GM20431 (cell line): Measurements from ENCODE around the gene FAM184A.
"Not testable (repeated sequence)": the region's sequence is repeated elsewhere in the genome, so short reads cannot be mapped to it uniquely, and the experiment has no call there.

Experiments
- in situ Hi-C: fragments of 300-500 bp; cut with MseI, MboI; formaldehyde crosslinking; loops from one replicate; pipeline ENCODE4 v1.15.0; 2020; ENCODE audit warnings: low sequenced_read_pairs; ENCODE audit not compliant: unreplicated experiment

The FAM184A gene

DNA sequence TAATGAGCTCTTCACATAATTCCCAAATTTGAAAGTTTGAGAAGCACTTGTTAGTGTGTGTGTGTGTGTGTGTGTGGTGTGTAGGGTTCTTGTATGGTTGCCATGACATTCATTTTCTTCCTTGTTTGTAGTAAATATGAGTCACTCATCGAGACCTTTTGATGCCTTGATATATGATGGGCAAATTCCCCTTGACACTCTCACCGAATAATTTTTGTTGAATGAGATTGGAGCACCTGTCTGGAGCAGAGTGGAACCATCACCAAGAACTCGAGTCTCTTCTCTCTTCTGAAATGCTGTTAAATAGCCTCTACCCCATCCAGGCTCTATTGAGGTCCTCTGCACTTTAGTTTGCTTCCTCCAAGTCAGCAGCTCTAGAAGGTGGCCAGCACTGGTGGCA lies 29.6 kb upstream of the FAM184A start:
- in situ Hi-C loops: no loop called here

GRCh38 chr6:119105282-119105681 lies 26.8 kb upstream of the FAM184A start:
- in situ Hi-C loops: no loop called here

GRCh38 chr6:119102901-119103300 lies 24.4 kb upstream of the FAM184A start:
- in situ Hi-C loops: no loop called here

DNA sequence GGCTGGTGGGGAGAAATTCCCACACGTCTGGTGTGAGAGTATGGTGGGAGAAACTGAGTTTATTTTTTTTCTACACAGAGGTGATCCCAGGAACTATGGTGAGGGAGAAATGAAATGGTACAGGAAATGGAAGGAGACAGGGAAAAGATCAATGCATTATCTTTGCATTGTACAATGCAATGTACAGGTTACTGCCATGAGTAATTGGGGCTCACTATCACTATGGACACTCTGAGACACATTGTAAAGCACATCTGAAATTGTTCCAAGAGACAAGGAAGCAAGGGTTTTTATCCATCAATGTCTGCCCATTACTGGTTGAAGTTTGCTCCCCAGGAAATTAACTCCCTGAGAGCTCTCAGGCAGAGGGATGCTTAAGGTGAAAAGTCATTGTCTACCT lies 21.7 kb upstream of the FAM184A start:
- in situ Hi-C loops: no loop called here

DNA sequence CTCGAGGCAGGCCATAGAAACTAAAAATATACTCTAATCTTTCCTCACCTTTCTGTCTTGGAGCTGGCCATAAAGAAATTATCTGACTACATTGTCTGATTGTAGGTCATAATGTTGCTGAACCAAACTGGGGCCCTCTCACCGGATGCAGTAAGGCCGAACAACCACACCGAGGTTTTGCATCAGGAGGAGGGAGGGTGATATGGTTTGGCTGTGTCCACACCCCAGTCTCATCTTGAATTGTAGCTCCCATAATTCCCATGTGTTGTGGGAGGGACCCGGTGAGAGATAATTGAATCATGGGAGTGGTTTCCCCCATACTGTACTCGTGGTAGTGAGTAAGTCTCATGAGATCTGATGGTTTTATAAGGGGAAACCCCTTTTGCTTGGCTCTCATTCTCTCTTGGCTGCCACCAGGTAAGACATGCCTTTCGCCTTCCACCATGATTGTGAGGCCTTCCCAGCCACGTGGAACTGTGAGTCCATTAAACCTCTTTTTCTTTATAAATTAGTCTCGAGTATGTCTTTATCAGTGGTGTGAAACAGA lies 19.4 kb upstream of the FAM184A start:
- in situ Hi-C loops: not testable (repeated sequence)

DNA sequence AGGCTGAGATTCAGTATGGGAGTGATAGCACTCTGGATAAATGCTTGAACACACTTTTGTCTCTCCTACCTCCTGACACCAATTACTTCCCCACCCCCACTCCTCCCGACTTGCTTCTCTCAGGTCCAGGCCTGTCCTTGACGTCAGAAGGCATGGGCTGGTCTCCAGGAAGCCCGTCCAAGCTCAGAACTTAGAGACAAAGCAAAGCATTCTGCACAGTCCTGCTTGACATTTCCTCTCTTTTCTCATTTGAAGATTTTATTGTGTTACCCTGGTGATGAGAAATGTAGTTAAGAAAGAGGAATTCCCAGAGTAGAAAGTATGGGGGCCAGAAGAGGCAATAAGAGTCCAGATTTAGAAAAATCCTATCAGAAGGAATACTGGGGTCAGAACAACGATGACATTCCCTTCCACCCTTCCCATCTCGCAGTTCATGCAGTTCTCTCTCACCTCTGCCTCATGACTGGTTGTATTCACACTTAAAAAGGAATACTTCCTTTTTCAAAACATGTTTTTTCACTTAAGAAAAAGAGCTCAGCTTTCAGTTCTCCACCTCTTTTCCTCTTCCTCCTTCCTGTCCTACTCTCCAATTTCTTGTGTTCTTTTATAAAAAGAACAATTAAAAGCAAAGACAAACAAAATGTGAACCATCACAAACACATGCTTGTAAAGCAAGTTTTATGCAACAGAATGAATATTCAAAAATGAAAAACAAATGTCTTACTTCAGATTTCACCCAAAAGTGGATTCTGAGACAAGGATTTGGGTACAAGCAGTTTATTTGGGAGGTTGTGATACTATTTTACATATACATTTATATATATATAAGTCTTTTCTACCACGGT lies 18.5 kb upstream of the FAM184A start:
- in situ Hi-C loops: no loop called here

GRCh38 chr6:119090256-119090655 lies 11.8 kb upstream of the FAM184A start:
- in situ Hi-C loops: no loop called here

DNA sequence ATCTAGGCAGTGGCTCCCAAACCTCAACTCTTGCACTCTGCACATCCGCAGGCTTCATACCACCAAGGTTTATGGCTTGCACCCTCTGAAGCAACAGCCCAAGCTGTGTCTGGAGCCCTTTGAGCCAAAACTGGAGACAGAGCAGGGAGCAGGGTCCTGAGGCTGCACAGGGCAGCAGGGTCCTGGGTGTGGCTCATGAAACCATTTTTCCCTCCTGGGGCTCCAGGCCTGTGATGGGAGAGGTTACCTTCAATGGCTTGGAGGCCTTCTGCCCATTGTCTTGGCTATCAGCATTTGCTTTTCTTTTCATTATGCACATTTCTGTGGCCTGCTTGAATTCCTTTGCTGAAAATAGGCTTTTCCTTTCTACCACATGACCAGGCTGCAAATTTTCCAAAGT lies 6.3 kb upstream of the FAM184A start:
- in situ Hi-C loops: no loop called here

- in situ Hi-C loops: no loop called here
Observed at GRCh38 chr6:119083007-119083406, 4.5 kb upstream of the FAM184A start.

DNA sequence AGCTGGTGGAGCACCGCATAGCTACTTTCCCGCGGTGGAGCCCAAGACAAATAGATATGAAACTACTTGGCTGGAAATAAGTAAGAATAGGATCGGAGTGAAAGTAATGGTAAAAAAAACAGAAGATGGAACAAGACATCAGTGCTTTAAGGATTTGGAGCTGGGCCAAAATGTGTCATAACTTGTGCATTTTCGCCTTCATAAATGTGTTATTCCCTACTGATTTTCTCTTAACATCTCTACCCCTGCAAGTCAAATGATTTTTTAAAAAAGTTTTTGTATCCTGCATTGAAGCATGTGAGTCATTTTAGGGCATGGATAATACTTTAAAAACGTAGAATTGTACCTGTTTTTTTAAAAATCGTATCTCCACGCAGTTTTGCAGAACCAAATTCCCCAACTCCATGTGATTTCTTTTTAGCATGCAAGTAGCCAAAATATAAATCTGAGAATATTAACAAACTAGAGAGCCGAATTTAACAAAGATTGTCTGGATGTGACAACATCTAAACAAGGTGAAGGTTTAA lies 882 bp upstream of the FAM184A start:
- in situ Hi-C loops: no loop called here

- in situ Hi-C loops: no loop called here
Observed at GRCh38 chr6:119077643-119078375, 655 bp downstream of the FAM184A start.

DNA sequence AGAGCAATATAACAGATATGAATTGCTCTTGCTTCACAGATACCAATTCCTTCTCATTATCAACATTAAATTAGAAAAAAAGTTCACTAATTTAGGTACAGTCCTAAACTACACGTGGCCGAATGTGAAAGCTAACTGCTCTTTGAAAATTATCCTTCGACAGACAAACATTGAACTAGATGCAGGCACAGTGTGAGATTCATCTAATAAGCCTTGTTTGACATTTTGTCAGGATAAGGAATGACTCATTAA lies 1.1 kb downstream of the FAM184A start:
- in situ Hi-C loops: no loop called here

- in situ Hi-C loops: no loop called here
Observed at GRCh38 chr6:119076576-119077390, 1.7 kb downstream of the FAM184A start.

DNA sequence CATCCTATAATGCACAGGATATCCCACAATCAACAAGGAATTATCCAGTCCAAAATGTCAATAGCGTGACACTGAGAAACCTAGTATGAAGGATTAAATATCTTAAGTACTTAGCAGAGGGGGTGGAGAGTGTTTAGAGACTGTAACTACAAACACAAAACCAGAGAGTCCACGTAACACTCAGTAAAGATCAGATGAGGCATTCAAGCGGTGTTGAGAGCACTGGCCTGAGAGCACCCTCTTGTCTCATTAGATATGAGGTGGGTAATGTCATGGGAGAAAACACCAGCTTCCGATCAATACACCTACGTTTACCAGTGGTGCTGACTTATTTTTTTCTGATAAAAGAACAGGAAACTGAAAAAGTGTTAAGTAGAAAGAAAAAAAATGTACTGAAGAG lies 2.3 kb downstream of the FAM184A start:
- in situ Hi-C loops: no loop called here

- in situ Hi-C loops: no loop called here
Observed at GRCh38 chr6:119075200-119075981, 3.1 kb downstream of the FAM184A start.

GRCh38 chr6:119073307-119074051 lies 5.0 kb downstream of the FAM184A start:
- in situ Hi-C loops: no loop called here

- in situ Hi-C loops: no loop called here
Observed at GRCh38 chr6:119071576-119071975, 6.9 kb downstream of the FAM184A start.

DNA sequence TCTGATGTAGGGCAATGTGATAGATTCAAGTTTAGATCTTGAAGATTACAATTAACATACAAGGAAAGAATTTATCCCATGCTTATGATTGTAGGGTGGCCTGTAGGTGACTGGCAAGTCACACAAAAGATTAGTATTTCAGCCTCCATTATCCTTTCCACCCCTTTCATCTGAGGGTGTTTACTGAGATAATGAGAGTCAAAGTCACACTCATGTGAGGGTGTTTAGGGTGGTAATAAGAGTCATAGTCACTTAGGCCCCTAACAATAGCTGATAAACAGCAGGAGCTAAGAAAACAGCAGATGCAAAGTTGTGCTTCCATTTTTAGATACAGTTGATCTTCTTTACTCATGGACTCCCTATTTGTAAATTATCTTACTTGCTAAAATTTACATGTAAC lies 11.4 kb downstream of the FAM184A start:
- in situ Hi-C loops: no loop called here

DNA sequence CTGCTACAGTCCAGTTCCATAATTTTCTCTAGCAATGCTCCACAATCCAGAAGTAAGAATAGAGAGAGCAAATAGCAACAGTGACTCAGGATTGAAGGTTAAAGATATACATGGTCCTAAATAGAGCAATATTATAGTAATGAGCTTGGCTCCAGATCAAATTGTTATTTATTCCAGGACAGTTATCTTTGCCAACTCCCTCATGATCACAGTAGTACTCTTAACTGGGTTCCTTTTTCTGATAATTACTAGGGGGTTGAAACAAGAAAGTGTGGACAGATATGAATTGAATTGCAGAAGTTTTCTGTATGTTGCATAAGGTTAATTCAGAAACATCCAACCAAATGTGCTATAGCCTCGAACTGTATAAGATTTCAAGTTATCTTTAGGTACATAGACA lies 11.9 kb downstream of the FAM184A start:
- in situ Hi-C loops: no loop called here
